UCSD-AML1 (cell line): ENCODE measurements around the gene PRR16.
A peak's percentile ranks its signal among the peaks of the same experiment; 100 is the strongest.
"Not testable (repeated sequence)": the region's sequence is repeated elsewhere in the genome, so short reads cannot be mapped to it uniquely, and the experiment has no call there.

Source experiments
- DNase-seq: peaks from one replicate; lab custom pipeline; 2025; ENCODE audit not compliant: unreplicated experiment; lab: John Stamatoyannopoulos, UW

Gene PRR16

GRCh38 chr5:120631611-120632010, 167.5 kb downstream of the PRR16 start:
- DNase-seq, result no peak

- no peak for DNase-seq
Measured at GRCh38 chr5:120632430-120632829, 168.3 kb downstream of the PRR16 start.

- DNase-seq, result no peak
Measured at GRCh38 chr5:120638449-120638848, 174.3 kb downstream of the PRR16 start.

GRCh38 chr5:120640778-120641177, 176.7 kb downstream of the PRR16 start:
- no peak for DNase-seq

GRCh38 chr5:120644516-120644915, 180.4 kb downstream of the PRR16 start:
- DNase-seq, result no peak

- peak; percentile 8 for DNase-seq
Measured at GRCh38 chr5:120655828-120656435, 191.8 kb downstream of the PRR16 start.

- DNase-seq, result no peak
Measured at GRCh38 chr5:120657104-120657503, 193.0 kb downstream of the PRR16 start.

- no peak for DNase-seq
Measured at GRCh38 chr5:120677481-120677880, 213.4 kb downstream of the PRR16 start.

GRCh38 chr5:120678279-120678678, 214.2 kb downstream of the PRR16 start:
- no peak for DNase-seq

- DNase-seq, result no peak
Measured at GRCh38 chr5:120682851-120683250, 218.8 kb downstream of the PRR16 start.

GRCh38 chr5:120683580-120683979, 219.5 kb downstream of the PRR16 start:
- no peak for DNase-seq

GRCh38 chr5:120684213-120684612, 220.1 kb downstream of the PRR16 start:
- no peak for DNase-seq

GRCh38 chr5:120684749-120685415, 220.8 kb downstream of the PRR16 start:
- DNase-seq, result peak; percentile 5

GRCh38 chr5:120690621-120691407, 226.7 kb downstream of the PRR16 start:
- no peak for DNase-seq

GRCh38 chr5:120692325-120692724, 228.2 kb downstream of the PRR16 start:
- DNase-seq, result no peak

GRCh38 chr5:120695368-120695880, 231.3 kb downstream of the PRR16 start:
- no peak for DNase-seq

- no peak for DNase-seq
Measured at GRCh38 chr5:120697147-120697546, 233.0 kb downstream of the PRR16 start.

- DNase-seq, result not testable (repeated sequence)
Measured at GRCh38 chr5:120697670-120698327, 233.7 kb downstream of the PRR16 start.

- DNase-seq, result not testable (repeated sequence)
Measured at GRCh38 chr5:120700653-120701052, 236.6 kb downstream of the PRR16 start.

GRCh38 chr5:120702817-120703538, 238.9 kb downstream of the PRR16 start:
- not testable (repeated sequence) for DNase-seq
